Peyer's patch (tissue), 4 donors: ENCODE measurements around the gene SOX6.

Source experiments
- POLR2A ChIP-seq, 2 donors: fragments of 450-650 bp; IDR thresholded peaks; one replicate each; pipeline ENCODE4 v1.5.1; 2017; ENCODE audit warnings: antibody characterized with exemption in 2 of 2, mild to moderate bottlenecking in 2 of 2, moderate library complexity in 2 of 2
- TF ChIP-seq, protein P1 (sequence below), 6 experiments: fragments of 450-650 bp in 4 of 6; fragments of 200-600 bp in 2 of 6; sonication (generic) in 1 of 6; IDR thresholded peaks; one replicate each; pipeline ENCODE4 v1.5.1; 2017 to 2019; ENCODE audit warnings: antibody characterized with exemption in 6 of 6, mild to moderate bottlenecking in 3 of 6, moderate library complexity in 1 of 6

DNA sequence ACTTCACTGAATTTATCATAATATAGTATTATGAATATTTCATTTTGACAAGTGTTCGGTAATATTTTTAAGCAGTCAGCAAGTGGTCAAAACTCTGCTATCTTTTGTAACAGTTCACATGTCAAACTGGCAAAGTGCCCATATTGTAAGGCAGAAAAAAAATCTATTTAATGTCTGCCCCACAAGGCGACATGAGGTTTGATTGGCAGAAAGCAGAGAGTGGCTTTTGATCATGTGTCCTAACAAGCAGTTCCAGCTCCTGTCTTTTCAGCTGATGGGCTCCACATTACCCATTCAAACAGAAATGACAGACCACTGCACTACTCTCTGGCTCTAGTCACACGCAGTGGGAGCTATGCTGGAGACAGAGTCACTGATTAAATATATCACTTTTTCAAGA lies 59.0 kb downstream of the SOX6 start:
- TF ChIP-seq, protein P1, sequence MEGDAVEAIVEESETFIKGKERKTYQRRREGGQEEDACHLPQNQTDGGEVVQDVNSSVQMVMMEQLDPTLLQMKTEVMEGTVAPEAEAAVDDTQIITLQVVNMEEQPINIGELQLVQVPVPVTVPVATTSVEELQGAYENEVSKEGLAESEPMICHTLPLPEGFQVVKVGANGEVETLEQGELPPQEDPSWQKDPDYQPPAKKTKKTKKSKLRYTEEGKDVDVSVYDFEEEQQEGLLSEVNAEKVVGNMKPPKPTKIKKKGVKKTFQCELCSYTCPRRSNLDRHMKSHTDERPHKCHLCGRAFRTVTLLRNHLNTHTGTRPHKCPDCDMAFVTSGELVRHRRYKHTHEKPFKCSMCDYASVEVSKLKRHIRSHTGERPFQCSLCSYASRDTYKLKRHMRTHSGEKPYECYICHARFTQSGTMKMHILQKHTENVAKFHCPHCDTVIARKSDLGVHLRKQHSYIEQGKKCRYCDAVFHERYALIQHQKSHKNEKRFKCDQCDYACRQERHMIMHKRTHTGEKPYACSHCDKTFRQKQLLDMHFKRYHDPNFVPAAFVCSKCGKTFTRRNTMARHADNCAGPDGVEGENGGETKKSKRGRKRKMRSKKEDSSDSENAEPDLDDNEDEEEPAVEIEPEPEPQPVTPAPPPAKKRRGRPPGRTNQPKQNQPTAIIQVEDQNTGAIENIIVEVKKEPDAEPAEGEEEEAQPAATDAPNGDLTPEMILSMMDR (IDR thresholded peaks at IDR 0.05): no peak
- TF ChIP-seq POLR2A (IDR thresholded peaks at IDR 0.05): no peak
